Measurements from ENCODE around the gene RAB38.

Gene RAB38
- 3.0 to 36.4 (median 8.8) reads per million in 18 experiments for total RNA-seq

DNA sequence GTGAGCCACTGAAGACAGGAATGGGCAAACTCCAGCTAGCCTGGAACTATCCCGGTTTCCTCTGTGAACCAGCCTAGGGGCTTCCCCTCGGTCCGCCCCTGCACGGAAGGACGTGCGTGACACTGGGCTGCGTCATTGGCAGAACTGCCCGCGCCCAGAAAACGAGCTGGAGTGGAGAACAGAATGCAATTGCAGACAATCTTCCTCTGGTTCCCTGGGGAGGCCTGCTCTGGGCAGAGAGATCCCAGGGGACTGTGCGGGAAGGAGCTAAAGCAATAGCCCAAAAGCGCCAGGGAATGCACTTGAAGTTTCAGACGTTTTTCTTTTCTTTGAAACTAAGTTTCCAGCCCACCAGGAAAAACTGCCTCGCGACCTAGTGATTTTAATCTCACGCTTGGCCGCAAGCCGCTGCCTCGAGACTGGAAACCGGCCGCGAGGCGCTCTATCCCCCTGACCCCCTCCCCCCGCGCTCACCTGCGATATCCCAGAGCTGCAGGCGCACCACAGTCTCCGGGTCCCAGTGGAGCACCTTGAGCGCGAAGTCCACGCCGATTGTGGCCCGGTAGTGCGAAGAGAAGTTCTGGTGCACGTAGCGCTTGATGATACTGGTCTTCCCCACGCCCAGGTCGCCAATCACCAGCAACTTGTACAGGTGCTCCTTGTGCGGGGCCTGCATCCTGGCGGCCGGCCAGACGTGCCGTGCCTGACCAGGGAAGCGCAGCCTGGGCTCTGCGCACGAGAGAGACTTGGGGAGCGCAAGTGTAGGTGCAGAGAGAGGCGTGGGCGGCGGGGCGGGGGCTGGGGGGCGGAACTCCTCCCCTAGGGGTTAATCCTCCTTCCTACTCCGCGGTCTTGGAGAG is at the start of gene RAB38:
RAB38 (minus strand) TSS at position 735 of the 860 bp plus-strand sequence; CDS start at position 676, 59 bp downstream.
- peak; percentile 47 to 80 for DNase-seq

DNA sequence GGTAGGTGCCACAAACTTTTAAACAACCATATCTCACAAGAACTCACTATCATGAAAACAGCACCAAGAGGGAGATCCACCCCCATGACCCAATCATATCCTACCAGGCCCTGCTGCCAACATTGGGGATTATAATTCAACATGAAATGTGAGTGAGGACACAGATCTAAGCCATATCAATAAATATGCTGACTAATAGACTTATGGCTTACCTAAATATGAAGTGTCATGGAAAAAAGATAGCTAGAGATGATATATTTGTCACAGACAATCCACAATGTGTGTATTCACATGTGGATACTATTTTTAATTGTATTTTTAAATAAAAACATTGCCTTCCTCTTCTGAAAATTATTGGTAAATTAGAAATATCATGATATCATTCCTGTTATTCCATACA is 38.2 kb upstream of the RAB38 start:
- no peak for DNase-seq

DNA sequence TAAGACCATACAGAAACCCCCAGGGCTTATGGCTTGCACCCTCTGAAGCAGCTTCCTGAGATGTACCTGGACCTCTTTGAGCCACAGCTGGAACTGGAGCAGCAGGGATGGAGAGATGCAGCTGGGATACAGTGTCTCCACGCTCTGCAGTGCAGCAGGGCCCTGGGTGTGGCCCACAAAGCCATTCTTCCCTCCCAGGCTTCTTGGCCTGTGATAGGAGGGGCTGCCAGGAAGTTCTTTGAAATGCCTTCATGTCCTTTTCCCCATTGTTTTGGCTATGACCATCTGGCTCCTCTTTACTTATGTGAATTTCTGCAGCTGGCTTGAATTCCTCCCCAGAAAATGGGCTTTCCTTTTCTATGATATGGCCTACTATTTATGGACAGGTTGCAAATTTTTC is 37.1 kb upstream of the RAB38 start:
- DNase-seq, result no peak

- peak; percentile 67 to 70 for DNase-seq
Observed at GRCh38 chr11:88208745-88209144, 33.5 kb upstream of the RAB38 start.

- no peak for DNase-seq
Observed at GRCh38 chr11:88206751-88207150, 31.5 kb upstream of the RAB38 start.

GRCh38 chr11:88204353-88204752 is 29.1 kb upstream of the RAB38 start:
- DNase-seq, result no peak

- no peak for DNase-seq
Observed at GRCh38 chr11:88203604-88204003, 28.4 kb upstream of the RAB38 start.

GRCh38 chr11:88202498-88202897 is 27.3 kb upstream of the RAB38 start:
- DNase-seq, result peak; percentile 29 to 38

- no peak for DNase-seq
Observed at GRCh38 chr11:88196393-88196792, 21.1 kb upstream of the RAB38 start.

- DNase-seq, result no peak
Observed at GRCh38 chr11:88195908-88196307, 20.7 kb upstream of the RAB38 start.

DNA sequence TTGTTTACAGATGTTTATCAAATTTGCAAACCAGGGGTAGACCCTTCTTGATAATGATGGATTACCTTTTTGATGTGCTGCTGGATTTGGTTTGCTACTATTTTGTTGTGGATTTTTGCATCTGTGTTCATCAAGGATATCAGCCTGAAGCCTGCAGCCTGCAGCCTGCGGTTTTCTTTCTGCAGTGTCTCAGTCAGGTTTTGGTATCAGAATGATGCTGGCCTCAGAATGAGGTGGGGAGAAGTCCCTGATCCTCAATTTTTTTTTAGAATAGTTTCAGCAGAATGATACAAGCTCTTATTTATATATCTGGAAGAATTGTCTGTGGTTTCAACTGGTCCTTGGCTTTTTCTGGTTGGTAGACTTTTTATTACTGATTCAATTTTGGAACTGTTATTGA is 19.7 kb upstream of the RAB38 start:
- DNase-seq, result no peak

GRCh38 chr11:88193278-88193677 is 18.0 kb upstream of the RAB38 start:
- DNase-seq, result no peak

DNA sequence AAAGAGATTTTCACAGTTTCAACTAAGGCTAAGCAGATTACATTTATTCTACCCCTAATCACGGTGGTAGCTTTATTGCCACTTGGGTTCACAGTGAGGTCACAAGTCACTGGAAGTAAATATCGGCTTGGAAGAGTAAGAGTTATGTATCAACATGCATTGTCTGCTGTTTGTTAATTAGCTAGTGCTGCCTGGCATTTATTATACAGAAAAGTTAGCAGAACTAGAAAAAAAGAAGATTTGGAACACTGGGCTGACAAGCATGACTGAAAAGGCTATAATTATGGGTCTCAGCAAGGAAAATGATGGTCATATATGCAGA is 13.7 kb upstream of the RAB38 start:
- no peak for DNase-seq

DNA sequence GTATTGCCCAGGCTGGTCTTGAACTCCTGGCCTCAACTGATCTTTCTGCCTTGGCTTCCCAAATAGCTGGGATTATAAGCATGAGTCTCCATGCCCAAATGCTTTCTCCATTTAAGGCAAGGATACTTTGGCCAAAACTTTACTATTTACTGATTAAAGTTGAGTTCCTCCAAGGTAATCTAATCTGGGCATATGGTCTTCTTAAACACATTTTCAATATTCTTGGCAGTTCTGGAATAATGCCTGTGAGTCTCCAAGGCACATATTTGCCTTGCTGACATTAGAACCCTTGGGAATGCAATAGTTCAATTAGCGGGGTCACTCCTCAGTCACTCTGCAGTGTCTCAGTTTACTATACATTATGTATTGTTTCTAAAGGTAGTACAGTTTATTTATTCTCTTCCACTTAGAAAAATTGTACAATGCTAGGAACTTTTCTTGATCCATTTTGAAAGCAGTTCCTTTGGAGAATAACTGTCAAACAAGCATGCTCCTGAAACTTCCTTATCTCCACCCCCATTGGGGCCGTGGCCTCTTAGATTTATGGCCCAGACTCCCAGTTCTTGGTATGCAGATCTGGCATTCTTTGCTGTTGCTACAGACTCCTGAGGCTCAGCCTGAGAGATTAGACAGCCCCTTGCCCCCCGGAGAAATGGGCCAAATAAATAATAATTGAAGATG is 13.1 kb upstream of the RAB38 start:
- no peak for DNase-seq

DNA sequence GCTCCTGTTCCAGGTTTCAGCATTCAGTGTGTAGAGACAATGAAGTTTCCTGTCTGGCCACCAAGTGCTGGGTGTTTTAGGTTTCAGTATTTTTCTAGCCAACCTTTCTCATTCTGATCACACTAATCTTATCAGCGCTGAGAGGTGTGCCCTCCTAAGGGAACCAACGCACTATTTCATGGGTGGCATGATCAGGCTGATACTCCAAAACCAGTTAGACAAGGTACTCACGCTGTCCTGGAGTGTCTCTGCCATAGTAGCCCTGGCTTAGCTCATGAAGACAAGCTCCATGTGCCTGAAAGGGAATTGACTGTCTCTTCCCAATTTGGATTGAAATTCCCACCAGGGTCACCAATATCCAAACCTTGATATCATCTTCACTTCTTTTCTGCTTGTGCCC is 8.0 kb upstream of the RAB38 start:
- DNase-seq, result no peak

DNA sequence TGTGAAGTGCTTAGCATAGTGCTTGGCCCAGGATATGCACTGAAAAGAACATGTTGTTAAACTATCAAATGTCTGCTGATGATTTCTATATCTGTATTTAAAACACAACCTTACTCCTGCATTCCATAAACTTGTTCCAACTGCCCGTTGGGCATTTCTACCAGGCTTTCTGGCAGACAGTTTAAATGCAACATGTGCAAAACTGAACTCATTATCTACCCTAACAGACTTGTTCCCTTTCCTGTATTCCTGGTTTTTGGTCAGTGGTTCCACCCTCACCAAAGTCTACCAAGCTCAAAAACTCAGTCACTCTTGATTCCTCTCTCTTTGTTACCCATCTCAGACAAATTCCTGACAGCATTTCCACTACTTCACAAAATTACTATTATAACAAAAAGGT is 6.5 kb upstream of the RAB38 start:
- DNase-seq, result no peak

DNA sequence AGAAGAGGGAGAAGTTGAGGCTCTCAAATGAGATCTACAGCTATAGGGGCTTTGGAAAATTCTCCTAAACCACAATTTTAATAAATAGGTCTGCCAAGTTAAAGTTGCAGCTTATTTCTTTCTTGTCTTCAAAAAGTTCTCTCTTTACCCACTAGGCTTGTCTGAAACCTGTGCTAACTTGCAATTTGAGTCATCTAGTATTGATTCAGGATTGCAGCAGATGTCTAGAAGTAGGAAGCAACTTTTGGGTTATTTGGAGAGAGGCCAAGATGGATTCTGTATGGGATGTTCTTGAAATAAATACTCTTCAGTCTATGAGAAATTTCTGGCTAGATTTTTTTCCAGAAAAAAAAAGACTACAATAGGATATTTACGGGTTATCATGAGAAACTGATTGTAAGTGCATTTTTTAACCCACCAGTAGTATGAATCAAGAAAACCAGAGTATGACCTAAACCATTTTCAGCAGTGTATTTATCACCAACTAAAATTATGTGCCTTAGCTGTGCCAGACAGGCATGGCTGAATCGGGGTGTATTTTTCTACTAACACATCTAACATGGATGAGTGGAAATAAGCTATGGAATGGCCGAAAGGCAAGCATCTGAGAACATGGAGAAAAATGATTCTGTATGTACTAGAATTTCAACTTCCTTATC is 4.9 kb upstream of the RAB38 start:
- DNase-seq, result no peak

DNA sequence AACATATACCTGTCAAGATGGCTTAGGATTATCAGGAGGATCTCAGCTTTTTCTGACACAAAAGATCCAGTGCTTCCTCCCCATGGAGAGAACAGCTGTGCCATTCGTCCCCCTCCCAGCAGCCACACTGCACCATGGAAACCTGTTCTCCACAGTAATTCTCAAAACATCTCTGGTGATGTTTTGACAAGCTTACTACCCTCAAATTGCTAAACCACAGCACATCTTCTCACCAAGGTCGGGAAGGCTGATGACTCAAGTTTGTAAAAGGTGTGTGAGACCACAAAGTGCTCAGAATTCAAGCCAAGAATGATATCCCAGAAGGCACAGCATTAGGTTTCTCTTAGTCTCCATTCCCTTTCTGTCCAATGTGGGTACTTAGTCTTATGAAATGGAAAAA is 3.9 kb upstream of the RAB38 start:
- no peak for DNase-seq

DNA sequence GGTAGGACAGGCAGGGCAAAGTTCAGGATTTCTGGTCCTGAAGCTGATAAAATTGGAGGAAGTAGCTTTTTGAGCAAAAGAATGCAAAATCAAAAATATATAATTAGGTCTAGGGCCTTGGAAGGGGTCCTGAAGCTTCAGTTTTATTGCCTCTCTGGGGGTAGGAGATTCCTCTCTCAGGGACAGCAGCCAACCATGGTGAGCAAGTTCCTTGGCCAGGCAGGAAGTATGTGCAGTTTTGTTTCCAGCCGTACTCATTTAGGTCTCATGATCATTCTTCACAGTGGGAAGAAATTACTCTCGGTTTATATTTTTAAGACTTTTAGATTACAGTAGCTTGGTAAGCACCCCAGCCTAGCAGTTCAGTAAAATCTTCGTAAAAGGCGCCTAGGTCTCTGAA is 2.9 kb upstream of the RAB38 start:
- DNase-seq, result no peak

DNA sequence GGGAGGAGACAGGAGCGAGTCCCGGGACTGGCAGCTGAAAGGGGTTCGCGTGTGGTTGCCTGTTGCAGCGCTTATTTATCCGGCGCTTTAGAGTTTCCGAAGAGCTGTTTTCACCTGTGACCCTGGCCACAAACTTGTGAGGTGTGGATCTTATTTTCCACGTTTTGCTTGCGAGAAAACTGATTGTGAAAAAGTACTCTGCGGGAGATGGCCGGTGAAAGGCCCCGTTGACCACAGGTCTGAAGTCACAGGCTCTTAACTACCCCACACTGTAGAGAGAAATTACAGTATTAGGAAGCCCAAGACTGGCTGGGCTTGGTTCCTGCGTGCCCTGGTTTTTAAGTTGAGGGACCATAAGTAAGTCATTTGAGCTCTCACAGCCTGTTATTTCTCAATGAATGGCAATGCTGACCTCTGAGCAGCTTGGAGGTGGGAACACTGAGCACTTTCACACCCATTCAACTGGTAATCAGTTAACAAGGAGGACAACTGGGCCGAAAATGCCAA is 379 bp upstream of the RAB38 start:
- DNase-seq, result peak in 1 of 2 donors; percentile 10

DNA sequence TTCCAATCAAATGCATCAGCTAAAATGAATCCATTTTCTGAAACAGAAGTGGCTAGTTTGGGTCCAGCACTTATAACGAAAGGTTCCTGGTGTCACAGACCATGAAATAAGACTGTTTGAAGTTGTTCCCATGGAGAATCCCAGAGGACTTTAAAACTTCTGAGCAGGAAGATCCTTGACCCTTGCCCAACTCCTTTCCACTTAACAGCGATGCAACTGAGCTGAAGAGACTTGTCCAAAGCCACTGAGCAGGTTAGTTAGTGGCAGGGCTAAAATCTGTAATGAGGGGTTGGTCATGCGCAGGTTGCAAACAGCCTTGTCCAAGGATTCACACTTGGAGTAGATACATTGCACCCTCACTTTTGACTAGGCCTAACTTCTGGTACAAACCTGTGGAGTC is 1.3 kb downstream of the RAB38 start:
- DNase-seq, result no peak

GRCh38 chr11:88171982-88172381 is 3.3 kb downstream of the RAB38 start:
- DNase-seq, result no peak

GRCh38 chr11:88170673-88171072 is 4.6 kb downstream of the RAB38 start:
- no peak for DNase-seq

DNA sequence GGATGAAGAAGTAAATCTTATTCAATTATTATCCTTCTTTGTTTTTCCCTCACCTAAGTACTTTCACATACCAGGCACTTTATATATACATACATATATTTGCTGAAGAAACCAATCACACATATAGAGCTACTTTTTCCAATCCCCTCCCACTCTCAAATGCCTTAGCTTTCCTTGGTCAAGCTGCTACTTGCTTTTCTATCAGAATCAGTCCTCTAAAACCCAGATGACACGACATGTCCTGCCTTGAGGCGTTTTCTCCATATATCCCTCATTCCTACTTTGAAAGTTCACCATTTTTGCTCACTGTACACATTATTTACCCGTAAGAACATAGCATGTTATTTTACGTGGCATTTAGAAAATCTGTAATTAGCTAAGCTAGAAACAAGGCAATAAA is 5.4 kb downstream of the RAB38 start:
- DNase-seq, result no peak

All from inflammatory macrophage (primary cell).